ENCODE measurements around the gene COIL.

The COIL gene

GRCh38 chr17:56913867-56914580, 46.8 kb downstream of the COIL start, which contains the start of gene TRIM25:
TRIM25 (minus strand) TSS chr17:56914049; CDS start chr17:56913988, 61 bp downstream.
- H3K4me3 Mint-ChIP-seq, result peak within 1 kb of the TSS; percentile 87 to 90
- H3K4me1 Mint-ChIP-seq, result peaks cover 33 to 66% of the 10 kb centered on the region in 2 donors
- H3K27me3 Mint-ChIP-seq, result no peaks in the 10 kb centered on the region
- peaks cover 4 to 6% of the 10 kb centered on the region in 2 donors for H3K9me3 Mint-ChIP-seq
- ATAC-seq (replicated peaks), result peak; percentile 87 to 90
- peak within 1 kb of the TSS; percentile 94 for H3K27ac Mint-ChIP-seq
- peaks cover 11 to 15% of the 10 kb centered on the region in 2 donors for H3K36me3 Mint-ChIP-seq
- peak; percentile 69 for DNase-seq

- peak; percentile 58 to 63 for ATAC-seq (replicated peaks)
Measured at GRCh38 chr17:56913353-56913866, 47.4 kb downstream of the COIL start.

DNA sequence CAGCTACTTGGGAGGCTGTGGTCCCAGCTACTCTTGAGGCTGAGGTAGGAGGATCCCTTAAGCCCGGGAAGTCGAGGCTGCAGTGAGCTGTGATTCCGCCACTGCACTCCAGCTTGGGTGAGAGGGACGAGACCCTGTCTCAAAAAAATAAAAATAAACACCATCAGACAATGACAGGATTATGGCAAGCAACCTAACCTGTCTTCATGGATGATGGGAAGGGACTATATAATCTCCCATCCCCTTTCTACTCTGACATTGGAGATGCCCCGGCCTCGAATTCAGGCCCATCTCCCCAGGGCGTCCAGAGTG, 47.9 kb downstream of the COIL start:
- peak overlapping the region; percentile 94 for H3K27ac Mint-ChIP-seq
- H3K36me3 Mint-ChIP-seq, result peaks cover 17 to 24% of the 10 kb centered on the region in 2 donors
- H3K9me3 Mint-ChIP-seq, result peaks cover 4 to 6% of the 10 kb centered on the region in 2 donors
- peak overlapping the region; percentile 87 to 90 for H3K4me3 Mint-ChIP-seq
- ATAC-seq (replicated peaks) (no peak), DNase-seq (no peak)
- no peaks in the 10 kb centered on the region for H3K27me3 Mint-ChIP-seq
- H3K4me1 Mint-ChIP-seq, result peaks cover 42 to 73% of the 10 kb centered on the region in 2 donors

More at GRCh38 chr17:56913353-56913866, 47.4 kb downstream of the COIL start:
- Mint-ChIP-seq H3K36me3 (peaks cover 17 to 21% of the 10 kb centered on the region in 2 donors), H3K4me3 (peak overlapping the region; percentile 87 to 90), H3K27ac (peak overlapping the region; percentile 94), H3K27me3 (no peaks in the 10 kb centered on the region), H3K4me1 (peaks cover 39 to 68% of the 10 kb centered on the region in 2 donors), H3K9me3 (peaks cover 4 to 6% of the 10 kb centered on the region in 2 donors)
- DNase-seq, result no peak

DNA sequence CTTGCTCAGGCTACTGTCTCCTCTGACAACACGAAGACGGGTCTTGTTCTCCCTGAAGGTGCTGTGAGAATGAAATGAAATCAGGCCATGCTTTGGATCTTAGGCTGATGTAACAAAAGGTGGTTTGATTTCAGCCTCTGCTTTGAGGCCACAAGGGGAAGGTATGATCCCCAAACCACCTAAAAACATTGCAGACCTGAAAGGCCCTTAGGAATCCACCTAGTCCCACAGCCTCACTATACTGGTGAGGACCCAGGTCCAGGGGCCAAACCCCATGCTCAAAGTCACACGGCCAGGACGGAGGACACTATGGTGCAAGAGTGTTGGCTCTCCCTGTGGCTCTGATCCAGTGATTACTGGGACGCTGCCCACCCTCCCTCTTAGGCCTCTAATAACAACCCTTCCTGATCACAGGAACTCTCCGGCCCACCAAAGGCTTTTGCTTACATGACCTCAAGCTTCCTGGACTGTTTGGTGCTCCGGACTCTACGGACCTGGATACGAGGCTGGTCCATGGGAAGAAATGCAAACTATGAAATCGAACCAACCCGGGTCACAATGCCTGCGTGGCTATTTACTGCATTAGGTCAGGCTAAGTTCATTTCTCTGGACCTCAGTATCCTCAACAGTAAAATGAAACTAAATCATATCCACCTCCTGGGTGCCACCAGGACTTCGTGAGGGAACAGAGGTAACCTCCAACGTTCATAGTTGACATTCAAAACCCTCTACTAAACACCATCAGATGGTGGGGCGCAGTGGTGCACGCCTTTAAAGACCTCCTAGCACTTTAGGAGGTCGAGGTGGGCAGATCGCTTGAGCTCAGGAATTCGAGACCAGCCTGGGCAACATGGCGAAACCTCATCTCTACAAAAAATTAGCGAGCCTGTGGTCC, 48.5 kb downstream of the COIL start:
- Mint-ChIP-seq H3K4me3 (peak overlapping the region; percentile 87 to 90), H3K36me3 (peaks cover 19 to 24% of the 10 kb centered on the region in 2 donors), H3K27ac (peak overlapping the region; percentile 77), H3K9me3 (peaks cover 0 to 2% of the 10 kb centered on the region in 2 donors), H3K27me3 (no peaks in the 10 kb centered on the region), H3K4me1 (peaks cover 47 to 79% of the 10 kb centered on the region in 2 donors)
- ATAC-seq (replicated peaks) (no peak), DNase-seq (no peak)

GRCh38 chr17:56910509-56911235, 50.2 kb downstream of the COIL start:
- ATAC-seq (replicated peaks), result no peak

DNA sequence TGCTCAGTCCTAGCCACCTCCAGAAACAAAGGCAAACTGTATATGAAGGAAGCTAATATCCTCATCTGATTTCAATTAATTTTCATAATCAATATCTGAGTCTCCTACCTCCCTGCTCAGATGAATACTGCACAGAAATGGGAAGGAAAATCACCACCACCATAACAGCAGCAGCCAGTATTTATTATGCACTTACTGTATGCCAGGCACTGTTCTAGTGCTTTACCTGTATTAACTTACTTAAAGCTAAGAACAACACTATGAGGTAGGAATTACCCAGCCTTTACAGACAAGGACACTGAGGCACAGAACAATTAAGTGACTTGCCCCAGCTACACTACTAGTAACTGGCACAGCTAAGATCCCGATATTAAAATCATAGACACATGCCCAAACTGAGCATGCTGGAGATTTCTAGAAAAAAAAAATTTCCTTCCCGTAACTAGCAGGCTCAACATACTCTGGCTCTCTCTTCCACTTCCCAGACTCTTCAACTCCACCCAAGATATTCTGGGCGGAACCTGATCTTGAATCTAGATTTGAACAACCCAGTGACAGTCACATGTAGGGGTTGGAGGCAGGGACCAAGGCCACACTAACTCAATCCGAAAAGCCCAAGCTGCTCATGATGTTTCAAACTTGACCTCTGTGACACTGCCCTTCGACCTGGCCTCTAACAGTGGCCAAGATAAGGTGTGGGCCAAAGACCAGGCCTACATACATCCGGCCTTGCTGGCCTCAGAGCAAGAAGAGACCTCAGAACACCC, 50.9 kb downstream of the COIL start:
- Mint-ChIP-seq H3K36me3 (peaks cover 24 to 35% of the 10 kb centered on the region in 2 donors), H3K27ac (peak overlapping the region; percentile 9), H3K4me3 (peak overlapping the region in 1 of 2 donors; percentile 8), H3K4me1 (peaks cover 37 to 71% of the 10 kb centered on the region in 2 donors), H3K27me3 (no peaks in the 10 kb centered on the region), H3K9me3 (no peaks in the 10 kb centered on the region)
- no peak for DNase-seq
- no peak for ATAC-seq (replicated peaks)

More at GRCh38 chr17:56910509-56911235, 50.2 kb downstream of the COIL start:
- Mint-ChIP-seq H3K4me1 (peaks cover 41 to 79% of the 10 kb centered on the region in 2 donors), H3K9me3 (no peaks in the 10 kb centered on the region), H3K4me3 (peak overlapping the region; percentile 8), H3K36me3 (peaks cover 24 to 34% of the 10 kb centered on the region in 2 donors), H3K27ac (peak overlapping the region; percentile 31), H3K27me3 (no peaks in the 10 kb centered on the region)
- no peak for DNase-seq

DNA sequence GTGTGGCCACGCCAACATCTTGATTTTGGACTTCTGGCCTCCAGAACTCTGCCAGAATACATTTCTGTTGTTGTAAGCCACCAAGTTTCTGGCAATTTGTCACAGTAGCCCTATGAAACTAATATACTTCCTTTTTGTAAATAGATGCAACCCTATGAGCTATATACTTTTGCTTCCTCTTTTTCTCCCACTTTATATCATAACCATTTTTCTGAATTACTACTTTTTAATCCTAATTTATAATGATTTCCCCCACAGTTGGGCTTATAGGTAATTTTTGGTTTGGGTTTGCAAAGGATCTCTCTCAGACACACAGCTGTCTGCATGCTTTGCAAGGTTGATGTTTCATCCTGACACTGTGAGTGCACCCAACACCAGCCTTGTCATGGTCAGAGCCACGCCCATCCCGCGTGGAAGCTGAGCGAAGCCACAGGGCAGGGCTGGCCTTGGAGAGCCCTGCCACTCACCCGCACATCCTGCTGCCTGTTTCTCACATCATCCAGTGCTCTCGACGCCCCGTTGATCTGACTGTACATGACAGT, 52.8 kb downstream of the COIL start:
- Mint-ChIP-seq H3K36me3 (peaks cover 37 to 50% of the 10 kb centered on the region in 2 donors), H3K27me3 (no peaks in the 10 kb centered on the region)
- ATAC-seq (replicated peaks), result peak; percentile 98 to 99

GRCh38 chr17:56903560-56903959, 57.3 kb downstream of the COIL start:
- DNase-seq, result no peak
- peaks cover 49 to 64% of the 10 kb centered on the region in 2 donors for H3K36me3 Mint-ChIP-seq
- H3K9me3 Mint-ChIP-seq, result no peaks in the 10 kb centered on the region
- no peak overlapping the region for H3K27ac Mint-ChIP-seq
- H3K4me3 Mint-ChIP-seq, result no peak overlapping the region
- ATAC-seq (replicated peaks), result no peak
- H3K4me1 Mint-ChIP-seq, result peaks cover 19 to 41% of the 10 kb centered on the region in 2 donors
- no peaks in the 10 kb centered on the region for H3K27me3 Mint-ChIP-seq

More for the DNA sequence above, 52.8 kb downstream of the COIL start:
- H3K9me3 Mint-ChIP-seq, result no peaks in the 10 kb centered on the region
- H3K27ac Mint-ChIP-seq, result peak overlapping the region; percentile 93
- H3K4me3 Mint-ChIP-seq, result peak overlapping the region; percentile 36 to 64
- DNase-seq, result peak; percentile 78
- peaks cover 37 to 57% of the 10 kb centered on the region in 2 donors for H3K4me1 Mint-ChIP-seq

GRCh38 chr17:56902348-56902747, 58.5 kb downstream of the COIL start:
- Mint-ChIP-seq H3K9me3 (no peaks in the 10 kb centered on the region), H3K4me3 (no peak overlapping the region), H3K4me1 (peaks cover 20 to 41% of the 10 kb centered on the region in 2 donors), H3K27ac (no peak overlapping the region), H3K27me3 (no peaks in the 10 kb centered on the region), H3K36me3 (peaks cover 52 to 68% of the 10 kb centered on the region in 2 donors)
- ATAC-seq (replicated peaks) (no peak), DNase-seq (no peak)

- Mint-ChIP-seq H3K36me3 (peaks cover 56 to 65% of the 10 kb centered on the region in 2 donors), H3K27ac (no peak overlapping the region)
Measured at GRCh38 chr17:56899403-56899802, 61.4 kb downstream of the COIL start.

DNA sequence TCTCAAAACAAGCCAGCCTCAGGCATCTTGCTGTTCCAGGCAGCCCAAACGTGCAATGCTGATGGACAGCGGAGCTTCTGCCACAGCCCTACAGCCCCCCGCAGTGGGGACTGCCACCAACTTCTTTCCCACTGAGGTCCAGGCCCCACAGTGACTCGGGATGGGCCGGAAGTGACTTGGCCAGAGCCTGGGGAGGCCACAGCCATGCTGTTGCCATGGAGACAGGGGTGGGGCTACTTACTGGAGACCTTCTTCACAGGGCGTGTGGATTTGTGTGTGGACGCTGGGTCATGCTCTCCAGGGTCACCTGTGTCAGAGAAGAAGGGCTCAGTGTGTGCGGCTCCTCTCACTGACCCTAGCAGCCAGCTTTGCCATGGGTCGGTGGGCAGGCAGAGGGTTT, 62.0 kb downstream of the COIL start:
- H3K9me3 Mint-ChIP-seq, result no peaks in the 10 kb centered on the region
- H3K4me1 Mint-ChIP-seq, result peaks cover 23 to 38% of the 10 kb centered on the region in 2 donors
- H3K36me3 Mint-ChIP-seq, result peaks cover 51 to 62% of the 10 kb centered on the region in 2 donors
- DNase-seq (no peak), ATAC-seq (replicated peaks) (no peak)
- no peak overlapping the region for H3K4me3 Mint-ChIP-seq
- H3K27ac Mint-ChIP-seq, result no peak overlapping the region
- no peaks in the 10 kb centered on the region for H3K27me3 Mint-ChIP-seq

More at GRCh38 chr17:56899403-56899802, 61.4 kb downstream of the COIL start:
- ATAC-seq (replicated peaks) (no peak), DNase-seq (no peak)
- peaks cover 24 to 38% of the 10 kb centered on the region in 2 donors for H3K4me1 Mint-ChIP-seq
- H3K4me3 Mint-ChIP-seq, result no peak overlapping the region
- H3K27me3 Mint-ChIP-seq, result no peaks in the 10 kb centered on the region
- no peaks in the 10 kb centered on the region for H3K9me3 Mint-ChIP-seq

GRCh38 chr17:56897646-56898424, 63.0 kb downstream of the COIL start:
- H3K36me3 Mint-ChIP-seq, result peaks cover 54 to 66% of the 10 kb centered on the region in 2 donors
- no peaks in the 10 kb centered on the region for H3K9me3 Mint-ChIP-seq
- H3K4me3 Mint-ChIP-seq, result peak overlapping the region; percentile 14 to 17
- DNase-seq (no peak), ATAC-seq (replicated peaks) (peak; percentile 90)
- no peak overlapping the region for H3K27ac Mint-ChIP-seq
- peaks cover 23 to 38% of the 10 kb centered on the region in 2 donors for H3K4me1 Mint-ChIP-seq
- no peaks in the 10 kb centered on the region for H3K27me3 Mint-ChIP-seq

Measured in stimulated activated naive B cell treated with anti-CD40 and anti-IgM and Interleukin-4, amounts not matched to agents 10 μg/mL and 1 μg/mL and 100 μg/mL, for 72 hours (primary cell).